ENCODE results near the gene SH3PXD2A.
"Not testable (repeated sequence)": the region's sequence is repeated elsewhere in the genome, so short reads cannot be mapped to it uniquely, and the experiment has no call there.

SH3PXD2A gene

DNA sequence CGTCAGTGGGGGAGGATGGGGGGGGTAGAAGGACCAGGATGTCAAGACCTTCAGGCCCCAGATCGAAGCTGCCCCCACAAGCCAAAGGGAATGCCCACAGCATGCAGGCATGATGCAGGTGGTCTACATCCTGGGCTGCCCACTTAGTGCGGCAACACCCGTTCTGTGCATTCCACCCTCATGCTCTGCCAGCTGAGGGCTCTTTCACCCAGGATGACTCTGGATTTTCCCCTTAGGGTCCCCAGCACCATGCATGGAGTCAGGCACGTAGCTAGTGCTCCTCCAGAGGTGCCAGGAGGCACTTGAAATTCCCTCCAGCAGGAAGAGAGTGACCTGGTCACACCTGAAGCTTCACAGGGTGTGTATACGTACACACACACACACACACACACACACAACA lies 66.2 kb downstream of the SH3PXD2A start:
- no peak for DNase-seq

DNA sequence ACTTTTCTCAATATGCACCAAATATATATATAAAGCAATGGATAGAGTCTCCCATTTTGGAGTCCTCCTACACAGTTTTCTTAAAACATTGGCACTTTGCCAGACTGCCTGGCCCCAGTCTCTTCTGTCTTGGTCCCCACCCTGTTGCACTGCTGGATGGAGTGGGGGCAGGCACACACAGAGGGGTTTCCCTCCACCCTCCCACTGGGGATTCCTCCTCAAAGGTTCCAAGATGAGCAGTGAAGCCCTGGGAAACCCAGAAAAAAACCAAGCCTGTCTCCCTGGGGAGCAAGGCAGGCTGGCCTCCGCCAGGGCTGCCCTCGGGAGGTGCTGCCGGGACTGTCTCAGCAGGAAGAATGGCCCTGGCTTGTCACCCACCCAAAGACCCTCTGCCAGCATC lies 68.0 kb downstream of the SH3PXD2A start:
- no peak for DNase-seq

DNA sequence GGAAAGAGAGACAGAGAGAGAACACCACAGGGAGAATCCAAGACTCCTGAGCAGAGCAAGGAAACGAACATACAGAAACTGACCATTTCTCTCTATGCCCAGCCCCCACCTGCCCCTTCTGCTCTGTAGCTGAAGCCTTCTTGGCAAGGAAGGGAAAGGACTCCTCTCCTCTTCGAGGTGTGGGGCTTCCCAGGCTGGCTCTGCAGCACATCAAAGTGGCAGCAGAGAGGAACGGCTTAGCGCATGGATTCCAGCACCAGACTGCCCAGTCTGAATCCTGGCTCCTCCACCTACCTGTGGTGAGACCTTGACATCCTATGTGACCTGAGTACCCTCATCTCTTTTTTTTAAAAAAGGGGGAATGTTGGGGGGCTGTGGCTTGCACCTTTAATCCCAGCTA lies 69.4 kb downstream of the SH3PXD2A start:
- no peak for DNase-seq

DNA sequence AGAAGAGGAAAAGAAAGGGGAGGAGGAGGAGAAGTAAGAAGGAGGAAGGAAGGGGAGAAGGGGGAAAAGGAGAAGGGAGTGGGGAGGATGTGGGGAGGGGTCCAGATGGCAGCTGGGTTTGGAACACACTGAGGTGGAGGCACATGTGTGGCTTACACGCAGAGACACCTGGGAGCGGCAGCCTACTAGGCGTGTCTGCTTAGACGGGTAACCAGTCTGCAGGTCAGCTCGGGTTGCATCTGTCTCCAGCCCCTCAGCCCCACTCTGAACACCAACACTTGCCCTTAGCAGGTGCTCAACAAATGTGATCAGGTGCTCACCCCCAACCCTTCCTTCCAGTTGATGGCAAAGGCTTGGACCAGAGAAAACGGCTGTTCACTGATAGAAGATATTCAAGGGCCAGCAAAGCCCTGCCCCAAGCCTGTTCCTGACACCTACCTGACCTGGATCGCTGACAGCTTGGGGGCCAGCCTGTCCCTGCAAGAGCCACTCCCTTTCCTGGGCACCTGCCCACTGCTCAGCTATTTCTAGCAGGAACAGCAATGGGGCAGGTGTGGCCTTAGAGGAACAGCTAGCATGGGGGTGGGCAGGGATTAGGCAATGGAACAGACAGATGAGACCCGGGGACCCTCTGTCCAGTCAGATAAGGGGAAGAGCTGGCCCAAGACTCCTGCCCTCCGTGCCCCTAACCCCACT lies 70.5 kb downstream of the SH3PXD2A start:
- no peak for DNase-seq

DNA sequence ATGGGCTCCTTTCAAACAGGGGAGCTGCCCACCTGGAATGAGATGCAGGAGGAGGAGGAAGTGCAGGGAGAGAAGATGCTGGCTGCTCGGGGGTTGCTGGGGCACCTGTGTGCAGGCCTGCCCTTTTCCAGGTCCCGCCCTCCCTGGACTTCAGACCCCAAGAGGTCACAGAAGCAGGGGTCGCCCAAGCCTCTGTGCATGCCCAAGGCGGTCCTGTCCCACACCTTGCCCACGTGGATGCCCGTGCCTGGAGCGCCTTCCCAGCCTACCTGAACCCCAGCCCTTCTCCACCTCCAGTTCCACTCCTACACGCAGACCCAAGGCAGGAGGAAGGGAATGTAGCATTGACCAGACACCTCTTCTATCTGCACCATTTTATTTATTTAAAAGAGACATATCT lies 71.3 kb downstream of the SH3PXD2A start:
- DNase-seq, result no peak

DNA sequence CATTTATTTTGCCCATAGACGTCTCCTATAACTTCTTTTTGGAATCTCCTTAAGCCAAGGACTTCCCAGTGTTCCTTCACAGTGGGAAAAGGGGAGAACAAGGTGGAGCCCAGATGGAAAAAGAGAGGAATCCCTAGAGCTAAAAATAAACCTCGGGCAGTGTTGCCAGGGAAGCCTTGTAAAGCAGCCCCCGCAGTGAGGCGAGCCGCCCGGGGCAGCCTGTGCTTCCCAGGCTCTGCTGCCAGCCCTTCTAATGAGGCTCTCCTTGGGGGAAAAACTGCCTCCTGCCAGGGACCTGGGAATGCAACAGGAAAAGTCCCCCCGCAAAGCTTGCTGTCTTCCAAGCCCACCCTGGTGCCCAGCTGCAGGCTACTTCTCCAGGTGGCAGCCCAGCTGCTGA lies 71.7 kb downstream of the SH3PXD2A start:
- no peak for DNase-seq

DNA sequence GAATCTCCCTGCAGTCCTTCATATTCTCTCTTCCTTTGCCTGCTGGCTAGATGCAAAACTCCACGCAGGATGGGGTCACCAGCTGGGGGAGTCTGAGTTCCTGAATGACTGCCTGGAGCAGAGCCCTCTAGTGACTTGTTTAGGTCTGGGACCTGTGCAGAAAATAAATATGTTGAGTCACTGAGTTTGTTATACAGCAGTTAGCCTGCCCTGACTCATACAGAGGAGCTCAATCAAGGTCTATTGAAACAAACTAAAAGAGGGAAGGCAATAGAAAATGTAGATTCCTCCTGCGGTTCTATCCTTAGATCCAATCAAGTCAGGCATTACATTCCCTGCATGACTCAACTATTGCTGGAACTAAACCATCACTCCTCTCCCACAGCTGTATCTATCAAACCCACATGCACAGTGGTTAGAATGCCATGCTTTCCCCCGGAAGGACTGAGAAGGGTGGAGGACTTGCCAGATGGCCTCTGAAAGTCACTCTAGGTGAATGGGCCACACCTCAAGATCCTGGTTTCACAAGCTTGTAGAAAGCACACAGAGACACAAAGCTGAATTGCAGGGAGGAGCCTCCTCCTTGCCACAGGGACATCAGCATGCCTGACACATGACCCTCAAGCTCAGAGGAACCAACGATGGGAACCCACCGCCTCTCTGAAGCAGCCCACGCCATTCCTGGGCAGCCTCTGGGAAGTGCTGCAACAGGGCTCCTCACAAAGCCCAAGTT lies 73.9 kb downstream of the SH3PXD2A start:
- DNase-seq, result no peak

DNA sequence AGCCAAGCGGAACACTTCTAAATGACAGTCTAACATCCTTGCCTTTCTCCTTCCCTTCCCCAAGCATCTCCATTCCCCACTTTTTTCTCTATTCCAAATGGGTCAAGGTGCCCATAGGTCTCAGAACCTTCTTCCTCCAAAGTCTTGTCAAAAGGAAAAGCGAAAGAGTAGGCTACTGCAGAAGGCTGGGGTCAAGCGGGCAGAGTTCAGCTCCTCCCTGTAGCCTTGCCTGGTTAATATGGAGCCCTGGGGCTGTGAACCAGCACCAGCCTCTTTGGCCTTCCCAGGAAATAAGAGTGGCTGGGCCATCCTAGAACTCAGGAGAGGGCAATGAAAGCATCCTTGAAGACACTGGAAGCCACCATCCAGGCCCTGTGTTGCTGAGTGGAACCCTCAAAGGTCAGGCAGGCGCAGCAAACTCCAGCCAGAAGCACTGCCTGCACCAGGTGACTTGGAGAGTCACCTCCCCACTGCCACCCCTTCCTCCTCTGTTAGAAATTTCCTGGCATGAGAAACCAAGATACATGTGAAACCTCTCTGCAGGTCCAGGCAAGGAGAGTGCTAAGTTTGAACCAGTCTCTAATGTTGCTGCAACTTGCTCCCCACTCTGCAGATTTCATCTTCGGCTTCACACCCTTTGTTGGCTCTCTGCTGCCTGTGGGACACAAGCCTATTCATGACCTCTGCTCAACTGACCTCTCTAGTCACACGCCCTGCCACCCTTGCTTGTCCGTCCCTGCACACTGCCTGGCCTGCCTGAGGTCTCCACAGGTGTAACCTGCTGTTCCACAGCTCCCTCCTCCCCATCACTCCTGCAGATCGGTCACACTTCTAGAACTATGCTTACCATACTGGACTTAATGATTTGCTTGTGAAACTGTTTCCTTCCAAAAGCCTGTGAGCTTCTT lies 74.9 kb downstream of the SH3PXD2A start:
- DNase-seq, result no peak

DNA sequence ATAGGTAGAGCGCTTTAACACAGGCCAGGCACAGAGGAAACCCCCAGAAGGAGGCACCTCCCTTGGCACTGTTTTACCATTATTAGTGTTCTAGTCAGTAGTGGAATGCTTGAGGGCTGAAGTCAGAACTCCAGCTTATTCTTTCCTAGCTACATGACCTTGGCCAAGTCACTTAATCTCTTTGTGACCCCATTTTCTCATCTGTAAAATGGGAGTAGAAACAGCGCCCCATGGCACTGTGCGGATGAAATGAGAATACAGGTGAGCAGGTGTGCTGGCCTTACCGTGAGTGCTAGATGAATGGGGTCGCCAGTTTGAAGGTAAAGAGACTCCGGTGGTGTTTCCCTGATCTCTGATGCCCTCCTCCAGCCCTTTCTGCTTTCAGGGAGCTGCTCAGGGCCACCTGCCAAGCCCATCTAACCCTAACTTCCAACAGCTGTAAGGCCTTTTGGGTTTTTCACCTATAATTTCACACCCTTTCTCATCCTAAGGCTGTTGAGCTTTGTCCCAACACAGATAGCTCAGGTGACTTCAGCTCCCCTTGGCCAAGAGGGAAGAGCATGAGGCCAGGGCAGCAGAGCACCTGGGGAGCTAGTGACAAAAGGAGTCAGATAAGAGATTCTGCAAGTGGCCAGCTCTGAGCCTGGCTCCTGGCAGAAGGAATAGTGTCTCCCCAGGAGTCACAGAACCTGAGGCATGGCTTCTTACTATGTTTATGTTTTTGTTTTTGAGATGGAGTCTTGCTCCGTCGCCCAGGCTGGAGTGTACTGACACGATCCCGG lies 76.8 kb downstream of the SH3PXD2A start:
- no peak for DNase-seq

DNA sequence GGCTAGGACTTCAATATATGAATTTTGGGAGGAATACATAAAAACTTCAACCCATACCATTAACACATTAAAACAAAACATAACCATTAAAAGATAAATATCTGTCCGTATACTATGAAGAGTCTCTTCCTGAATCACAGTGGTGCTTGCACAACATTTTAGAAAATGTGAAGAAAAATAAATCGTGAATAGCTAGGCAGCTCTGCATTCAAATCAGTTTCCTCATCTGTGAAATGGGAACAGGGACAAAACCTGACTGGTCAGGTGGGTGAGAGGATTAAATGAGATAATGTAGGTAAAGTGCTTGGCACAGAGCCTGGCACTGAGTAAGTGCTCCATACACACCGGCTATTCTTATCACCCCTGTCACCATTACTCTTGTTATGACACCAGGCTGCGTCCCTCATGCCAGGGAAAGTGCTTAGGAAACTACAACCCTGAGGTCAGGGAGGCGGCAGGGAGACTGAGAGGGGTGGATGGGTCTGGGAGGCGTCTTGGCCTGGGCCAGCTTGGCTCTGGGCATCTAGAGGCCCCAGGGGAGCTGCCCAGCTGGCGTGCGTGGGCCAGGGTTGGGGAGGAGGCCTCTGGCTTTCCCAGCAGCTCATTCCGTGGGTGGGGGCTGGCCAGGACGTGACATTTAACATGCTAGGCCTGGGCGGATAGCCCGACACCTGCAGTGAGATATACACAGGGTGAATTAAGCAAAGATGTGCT lies 78.3 kb downstream of the SH3PXD2A start:
- DNase-seq, result no peak

DNA sequence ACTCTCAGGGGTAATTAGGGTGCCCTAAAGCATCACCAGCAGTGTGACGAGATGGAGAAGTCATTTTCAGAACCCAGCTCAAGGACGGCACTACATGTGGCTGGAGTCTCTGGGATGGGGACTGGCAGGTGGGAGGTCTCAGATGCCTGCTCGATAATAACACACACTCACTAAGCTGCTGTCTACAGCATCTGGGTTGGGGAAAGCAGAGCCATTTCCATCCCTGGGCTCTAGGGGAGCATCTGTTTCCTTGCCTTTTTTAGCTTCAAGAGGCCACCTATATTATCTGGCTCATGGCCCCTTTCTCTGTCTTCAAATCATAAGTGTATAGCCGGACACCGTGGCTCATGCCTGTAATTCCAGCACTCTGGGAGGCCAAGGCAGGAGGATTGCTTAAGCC lies 79.6 kb downstream of the SH3PXD2A start:
- no peak for DNase-seq

DNA sequence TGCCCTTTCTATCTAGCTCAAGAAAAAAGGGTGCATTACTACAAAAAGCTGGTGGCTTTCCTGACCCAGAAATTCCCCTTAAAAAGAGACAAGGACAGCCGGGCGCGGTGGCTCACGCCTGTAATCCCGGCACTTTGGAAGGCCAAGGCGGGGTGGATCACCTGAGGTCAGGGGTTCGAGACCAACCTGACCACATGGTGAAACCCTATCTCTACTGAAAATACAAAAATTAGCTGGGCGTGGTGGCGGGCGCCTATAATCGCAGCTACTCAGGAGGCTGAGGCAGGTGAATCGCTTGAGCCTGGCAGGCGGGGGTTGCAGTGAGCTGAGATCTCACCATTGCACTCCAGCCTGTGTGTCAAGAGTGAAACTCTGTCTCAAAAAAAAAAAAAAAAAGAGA lies 82.5 kb downstream of the SH3PXD2A start:
- DNase-seq, result not testable (repeated sequence)

DNA sequence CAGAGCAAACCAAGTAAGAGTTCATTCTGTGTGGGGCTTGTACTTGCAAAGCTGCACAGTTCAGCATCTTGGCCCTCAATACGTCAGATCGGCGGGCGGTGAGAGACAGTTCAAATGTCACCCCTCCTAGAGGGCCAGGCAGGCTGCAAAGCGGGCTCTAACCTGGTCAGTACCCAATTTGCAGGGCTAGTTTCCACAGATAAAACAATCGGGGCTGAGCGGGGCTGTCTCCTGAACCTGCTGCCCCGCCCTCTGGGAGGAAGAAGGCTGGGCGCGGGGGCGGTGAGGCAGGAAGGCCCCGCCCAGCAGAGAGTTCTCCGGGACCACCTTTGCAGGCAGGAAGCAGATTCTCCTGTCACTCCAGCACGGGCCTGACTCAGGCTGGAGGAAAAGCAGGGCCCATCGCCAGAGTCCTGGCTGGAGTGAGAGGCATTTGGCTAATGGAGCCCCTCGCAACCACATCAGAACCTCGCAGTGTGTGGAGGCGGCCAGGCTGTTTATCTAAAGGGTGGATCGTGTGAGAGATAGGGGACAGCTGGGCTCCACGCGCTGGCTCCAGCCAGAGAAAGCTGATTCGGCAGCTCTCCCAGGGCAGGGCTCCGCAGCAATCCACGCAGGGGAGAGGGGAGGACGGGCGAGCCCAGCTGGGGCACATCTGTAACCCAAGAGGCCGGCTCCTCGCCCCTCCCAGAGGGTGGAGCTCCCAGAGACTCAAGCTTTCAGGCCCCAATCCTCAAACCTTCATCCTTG lies 83.1 kb downstream of the SH3PXD2A start:
- no peak for DNase-seq

DNA sequence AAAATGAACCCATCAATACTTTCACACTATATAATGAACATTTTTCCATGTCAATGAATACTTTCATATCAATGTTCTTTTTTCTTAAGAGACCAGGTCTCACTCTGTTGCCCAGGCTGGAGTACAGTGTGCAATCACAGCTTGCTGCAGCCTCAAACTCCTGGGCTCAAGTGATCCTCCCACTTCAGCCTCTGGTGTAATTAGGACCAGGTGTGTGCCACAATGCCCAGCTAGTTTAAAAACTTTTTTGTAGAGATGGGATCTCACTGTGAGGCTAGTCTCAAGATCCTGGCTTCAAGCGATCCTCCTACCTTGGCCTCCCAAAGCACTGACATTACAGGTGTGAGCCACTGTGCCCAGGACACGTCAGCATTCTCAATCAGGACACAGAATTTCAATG lies 85.2 kb downstream of the SH3PXD2A start:
- DNase-seq, result no peak

DNA sequence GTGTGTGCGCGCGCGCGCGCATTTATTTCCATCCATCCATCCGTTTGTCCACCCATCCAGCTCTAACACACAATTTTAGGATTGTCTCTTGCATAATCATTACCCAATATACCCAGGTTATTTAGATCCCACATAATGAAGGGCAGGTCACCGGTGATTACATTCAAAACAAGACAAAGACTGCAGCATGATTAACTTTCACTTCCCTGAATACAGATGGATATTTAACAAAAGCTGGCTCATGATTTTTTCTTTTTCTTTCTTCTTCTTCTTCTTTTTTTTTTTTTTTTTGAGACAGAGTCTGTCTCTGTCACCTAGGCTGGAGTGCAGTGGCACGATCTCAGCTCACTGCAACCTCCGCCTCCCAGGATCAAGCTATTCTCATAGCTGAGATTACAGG lies 86.2 kb downstream of the SH3PXD2A start:
- no peak for DNase-seq

DNA sequence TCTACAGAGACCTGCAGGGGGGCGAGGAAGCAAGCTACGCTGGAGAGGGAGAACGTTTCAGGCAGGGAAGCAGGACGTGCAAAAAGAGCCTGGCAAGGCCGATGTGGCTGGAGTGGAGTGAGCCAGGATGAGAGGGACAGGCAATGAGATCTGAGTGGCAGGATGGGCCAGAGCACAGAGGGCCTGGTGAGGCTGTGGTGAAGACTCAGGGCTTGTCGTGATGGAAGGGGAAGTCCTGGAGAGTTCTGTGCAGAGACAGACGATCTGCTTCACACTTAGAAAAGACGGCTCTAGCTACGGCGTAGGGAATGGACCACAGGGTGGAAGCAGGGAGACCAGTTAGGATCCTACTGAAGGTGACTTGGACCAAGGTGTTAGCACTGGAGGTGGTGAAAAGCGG lies 87.0 kb downstream of the SH3PXD2A start:
- no peak for DNase-seq

DNA sequence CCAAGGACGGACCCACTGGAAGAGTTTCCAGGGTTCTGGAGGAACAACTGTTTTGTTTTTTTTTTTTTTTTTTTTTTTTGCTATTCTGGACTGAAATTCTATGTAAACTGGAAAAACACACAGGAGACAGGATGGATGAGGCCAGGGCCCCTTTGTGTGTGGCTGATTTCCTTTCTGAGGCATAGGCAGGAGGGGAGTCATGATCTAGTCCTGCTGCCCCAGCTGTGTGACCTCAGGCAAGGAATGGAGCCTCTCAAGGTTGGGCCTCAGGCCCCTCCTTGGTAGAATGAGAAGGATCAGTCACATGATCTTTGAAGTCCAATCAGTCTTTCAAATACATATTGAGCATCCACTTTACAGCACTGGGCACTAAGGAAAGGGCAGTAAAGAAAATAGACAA lies 87.6 kb downstream of the SH3PXD2A start:
- DNase-seq, result no peak

DNA sequence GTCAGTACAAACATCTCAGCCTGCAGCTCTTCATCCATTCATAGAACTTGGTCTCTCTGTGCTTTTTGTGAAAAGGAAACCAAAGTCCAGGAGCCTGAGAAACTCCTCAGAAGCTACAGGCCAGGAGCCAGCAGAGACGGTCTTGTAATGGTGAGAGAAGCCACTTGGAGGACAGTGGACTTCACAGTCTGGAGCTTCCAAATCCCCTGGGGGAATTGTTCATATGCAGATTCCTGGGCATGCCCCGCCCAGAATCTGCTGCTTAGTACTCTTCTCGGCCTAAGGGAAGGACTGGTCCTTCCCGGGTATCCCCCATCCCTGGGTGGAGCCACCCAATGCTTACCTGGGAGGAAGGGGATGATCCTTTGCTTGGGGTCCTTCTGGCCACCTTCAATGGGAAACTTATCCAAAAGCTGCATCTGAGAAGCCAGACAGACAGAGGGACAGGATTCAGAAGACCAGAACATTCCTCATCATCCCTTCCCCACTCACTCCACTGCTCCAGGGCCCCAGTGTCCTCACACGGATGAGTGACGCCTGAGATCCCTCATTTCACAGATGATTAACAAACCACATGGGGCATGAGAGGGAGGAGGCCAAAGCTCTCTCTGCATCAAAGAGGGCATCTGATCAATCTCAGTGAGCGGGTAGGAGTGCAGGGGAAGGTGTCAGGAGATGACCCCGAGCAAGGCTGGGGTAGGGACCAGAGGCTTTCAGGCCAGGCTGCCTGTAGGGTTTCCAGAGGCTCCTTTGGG lies 88.4 kb downstream of the SH3PXD2A start:
- DNase-seq, result no peak

DNA sequence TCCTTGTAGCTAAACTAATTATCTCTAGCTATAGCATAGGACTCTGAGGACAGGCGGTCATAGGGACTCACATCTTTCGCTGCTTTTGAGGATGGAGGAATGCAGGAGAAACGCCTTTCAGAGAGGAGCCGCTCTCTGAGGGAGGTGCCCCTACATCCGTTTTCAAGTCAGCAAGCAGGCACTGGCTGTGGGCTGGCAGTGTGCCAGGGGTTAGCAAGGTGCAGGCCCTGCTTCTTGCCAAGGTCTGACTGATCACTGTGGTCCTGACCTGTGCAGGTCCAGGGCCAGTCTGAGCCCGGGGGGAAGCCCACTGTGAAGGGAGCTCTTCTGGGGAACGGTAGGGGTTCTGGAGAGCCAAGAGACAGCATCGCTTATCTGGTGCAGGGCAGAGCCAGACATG lies 89.4 kb downstream of the SH3PXD2A start:
- DNase-seq, result no peak

DNA sequence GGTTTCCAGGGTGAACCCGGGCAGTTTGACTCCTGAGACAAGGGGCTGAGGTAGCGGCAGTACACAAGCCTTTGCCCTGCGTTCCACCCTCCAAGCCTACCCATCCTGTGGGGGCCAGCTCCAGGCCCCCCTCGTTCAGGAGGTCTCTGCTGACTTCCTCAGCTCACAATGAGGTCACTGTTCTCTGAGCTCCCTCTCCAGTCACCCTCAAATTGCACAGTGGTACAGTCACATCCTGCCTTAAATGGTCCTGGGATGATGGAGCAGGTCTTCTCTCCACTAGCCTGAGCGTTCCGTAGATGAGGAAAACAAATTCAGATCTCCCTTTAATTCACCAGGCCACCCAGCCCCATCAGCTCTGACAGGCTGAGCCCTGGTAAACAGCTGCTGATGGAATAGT lies 90.2 kb downstream of the SH3PXD2A start:
- DNase-seq, result no peak
